Activated CD8-positive, alpha-beta memory T cell treated with anti-CD3 and anti-CD28 coated beads for 48 hours (primary cell): ENCODE measurements around the gene OOSP4B.
"Not testable (repeated sequence)": the region's sequence is repeated elsewhere in the genome, so short reads cannot be mapped to it uniquely, and the experiment has no call there.

ENCODE experiments used
- DNase-seq, 3 experiments: peaks; one replicate each; pipeline ENCODE4 v3.0.0-alpha.2; 2020; ENCODE audit warnings: low read depth in 2 of 3, low spot score in 2 of 3

The OOSP4B gene

DNA sequence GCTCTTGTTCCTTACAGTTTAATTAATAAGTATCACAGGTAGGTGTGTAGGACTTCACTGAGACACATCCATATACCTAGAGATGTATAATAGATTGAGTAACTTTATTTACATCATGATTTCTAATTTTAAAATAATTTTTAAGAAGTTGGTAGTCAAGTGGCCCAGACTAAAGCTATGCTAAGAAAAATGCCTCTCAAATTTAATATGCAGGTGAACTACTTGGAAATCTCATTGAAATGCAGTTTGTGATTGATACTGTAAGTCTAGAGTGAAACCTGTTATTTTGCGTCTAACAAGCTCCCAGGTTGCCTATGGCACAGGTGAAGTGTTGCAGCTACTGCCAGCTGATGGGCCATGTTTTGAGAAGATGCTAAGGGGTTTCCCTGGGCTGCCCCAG is at the start of gene OOSP4B:
Gene OOSP4B (plus strand): TSS at position 301 of the 400 bp plus-strand sequence.
- no peak for DNase-seq

- DNase-seq: no peak
Measured at GRCh38 chr11:59967677-59968394, 49.1 kb upstream of the OOSP4B start.

GRCh38 chr11:59968395-59968783 is 48.6 kb upstream of the OOSP4B start:
- DNase-seq: no peak

DNA sequence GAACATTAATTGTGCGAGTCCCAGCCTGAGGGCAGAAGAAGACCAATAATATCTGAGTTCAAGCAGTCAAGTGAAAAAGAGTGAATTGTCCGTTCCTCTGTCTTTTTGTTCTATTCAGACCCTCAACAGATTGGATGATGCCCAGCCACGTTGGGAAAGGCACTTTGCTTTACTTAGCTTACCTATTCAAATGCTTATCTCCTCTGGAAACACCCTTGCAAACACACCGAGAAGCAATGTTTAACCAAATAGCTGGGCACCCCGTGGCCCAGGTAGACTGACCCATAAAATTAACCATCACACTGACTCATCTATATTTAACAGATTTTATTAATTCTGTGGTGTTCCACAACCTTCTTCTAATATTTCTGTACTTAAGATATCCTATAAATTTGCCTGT is 43.9 kb upstream of the OOSP4B start:
- no peak for DNase-seq

DNA sequence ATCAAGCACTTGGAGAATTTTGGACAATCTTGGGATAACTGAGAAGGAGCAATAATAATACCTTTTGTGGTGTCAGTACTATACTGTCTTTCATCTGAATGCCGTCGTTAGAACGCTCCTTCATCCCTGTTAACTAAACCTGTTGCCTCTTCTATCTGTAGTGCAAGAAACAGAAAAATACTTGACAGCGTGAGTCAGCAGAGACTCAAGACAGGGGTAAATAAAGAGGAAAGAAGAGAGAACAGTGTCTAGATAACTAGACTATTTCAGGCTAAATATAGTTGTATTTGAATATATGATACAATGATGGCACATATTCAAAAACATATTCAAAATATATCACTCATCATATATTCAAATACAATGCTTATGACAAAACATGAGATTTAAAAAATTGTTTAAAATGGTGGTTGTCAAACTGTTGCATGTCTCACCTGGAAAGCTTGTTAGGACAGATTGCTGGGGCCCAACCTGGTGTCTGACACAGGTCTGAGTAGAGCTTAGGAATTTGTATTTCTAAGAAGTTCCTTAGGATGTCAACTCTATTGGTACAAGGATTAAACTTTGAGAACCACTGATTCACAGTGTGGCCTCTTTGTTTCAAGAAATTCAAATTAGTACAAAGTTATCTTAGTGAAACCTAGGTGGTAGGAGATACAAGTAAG is 35.7 kb upstream of the OOSP4B start:
- no peak for DNase-seq

- not testable (repeated sequence) for DNase-seq
Measured at GRCh38 chr11:59982037-59982436, 34.9 kb upstream of the OOSP4B start.

DNA sequence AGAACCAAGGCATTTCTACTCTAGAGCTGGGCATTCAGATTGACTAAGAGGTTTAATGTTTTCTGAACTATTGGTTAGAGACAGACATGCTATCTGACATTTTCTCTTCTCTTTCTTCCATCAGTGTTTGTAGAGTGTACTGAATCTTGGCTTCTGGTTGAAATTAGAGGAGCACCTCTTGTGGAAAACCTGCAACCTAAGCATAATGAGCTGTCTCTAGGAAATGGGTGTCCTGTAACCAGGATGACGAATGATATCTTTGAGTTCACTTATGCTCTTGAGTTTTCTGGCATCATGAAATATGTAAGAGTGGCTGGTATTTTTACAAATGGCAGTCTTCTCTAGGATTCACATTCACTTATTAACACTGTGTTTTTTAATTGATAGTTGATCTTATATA is 33.8 kb upstream of the OOSP4B start:
- DNase-seq: no peak

DNA sequence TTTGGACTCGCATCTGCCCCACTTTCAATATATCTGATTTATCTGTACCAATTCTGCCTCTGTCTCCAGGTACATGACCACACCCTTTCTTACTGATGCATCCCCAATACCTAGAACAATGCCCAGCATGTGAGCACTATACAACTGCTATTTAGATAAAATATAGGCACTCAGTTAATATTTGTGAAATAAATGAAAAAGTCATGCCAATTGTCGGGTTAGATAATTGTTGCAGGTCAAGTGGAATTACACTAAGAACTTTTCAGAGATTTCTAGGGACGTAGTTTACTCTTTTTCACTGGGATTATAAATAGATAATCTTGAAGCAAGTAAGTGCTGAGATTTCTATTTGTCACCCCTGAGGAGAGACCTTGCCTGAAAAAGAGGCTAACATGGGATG is 32.6 kb upstream of the OOSP4B start:
- DNase-seq: no peak

- no peak for DNase-seq
Measured at GRCh38 chr11:59990421-59990820, 26.6 kb upstream of the OOSP4B start.

GRCh38 chr11:59992425-59992824 is 24.6 kb upstream of the OOSP4B start:
- no peak for DNase-seq

GRCh38 chr11:59997800-59998199 is 19.2 kb upstream of the OOSP4B start:
- DNase-seq: no peak

- no peak for DNase-seq
Measured at GRCh38 chr11:59999691-60000090, 17.3 kb upstream of the OOSP4B start.

- no peak for DNase-seq
Measured at GRCh38 chr11:60003729-60004128, 13.3 kb upstream of the OOSP4B start.

DNA sequence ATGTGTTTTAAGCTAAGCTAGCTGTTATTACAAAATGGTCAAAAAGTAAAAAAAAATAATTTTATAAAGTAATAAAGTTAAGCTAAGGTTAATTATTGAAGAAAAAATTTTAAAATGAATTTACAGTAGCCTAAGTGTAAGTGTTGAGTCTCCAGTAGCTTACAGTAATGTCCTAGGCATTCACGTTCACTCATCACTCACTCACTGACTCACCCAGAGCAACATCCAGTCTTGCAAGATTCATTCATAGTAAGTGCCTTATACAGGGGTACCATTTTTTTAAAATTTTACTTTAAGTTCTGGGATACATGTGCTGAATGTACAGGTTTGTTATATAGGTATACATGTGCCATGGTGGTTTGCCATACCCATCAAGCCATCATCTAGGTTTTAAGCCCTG is 11.6 kb upstream of the OOSP4B start:
- DNase-seq: no peak

DNA sequence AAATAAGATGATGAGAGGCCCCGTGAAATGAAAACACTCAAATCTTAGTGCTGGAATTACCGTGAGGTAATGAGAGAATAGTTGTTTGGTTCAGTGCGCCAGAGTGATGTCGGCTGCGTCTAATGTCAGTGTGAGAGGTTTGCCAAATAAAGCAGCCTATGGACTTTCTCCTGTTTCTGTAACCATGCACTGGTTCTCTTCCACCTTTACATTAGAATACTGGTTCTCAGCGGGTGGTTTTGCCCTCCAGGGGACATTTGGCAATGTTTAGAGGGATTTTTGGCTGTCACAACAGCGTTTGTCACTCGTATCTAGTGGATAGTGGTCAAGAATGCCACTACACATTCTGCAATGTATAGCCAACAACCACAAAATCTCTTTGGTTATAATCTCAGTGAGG is 1.1 kb downstream of the OOSP4B start:
- DNase-seq: no peak

DNA sequence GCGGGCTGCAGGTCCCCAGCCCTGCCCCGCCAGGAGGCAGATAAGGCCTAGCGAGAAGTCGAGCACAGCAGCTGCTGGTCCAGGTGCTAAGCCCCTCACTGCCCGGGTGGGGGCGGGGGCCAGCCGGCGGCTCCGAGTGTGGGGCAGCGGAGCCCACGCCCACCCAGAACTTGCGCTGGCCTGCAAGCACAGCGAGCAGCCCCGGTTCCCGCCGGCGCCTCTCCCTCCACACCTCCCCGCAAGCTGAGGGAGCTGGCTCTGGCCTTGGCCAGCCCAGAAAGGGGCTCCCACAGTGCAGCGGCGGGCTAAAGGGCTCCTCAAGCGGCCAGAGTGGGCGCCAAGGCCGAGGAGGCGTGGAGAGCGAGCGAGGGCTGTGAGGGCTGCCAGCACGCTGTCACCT is 3.4 kb downstream of the OOSP4B start:
- DNase-seq: not testable (repeated sequence)

DNA sequence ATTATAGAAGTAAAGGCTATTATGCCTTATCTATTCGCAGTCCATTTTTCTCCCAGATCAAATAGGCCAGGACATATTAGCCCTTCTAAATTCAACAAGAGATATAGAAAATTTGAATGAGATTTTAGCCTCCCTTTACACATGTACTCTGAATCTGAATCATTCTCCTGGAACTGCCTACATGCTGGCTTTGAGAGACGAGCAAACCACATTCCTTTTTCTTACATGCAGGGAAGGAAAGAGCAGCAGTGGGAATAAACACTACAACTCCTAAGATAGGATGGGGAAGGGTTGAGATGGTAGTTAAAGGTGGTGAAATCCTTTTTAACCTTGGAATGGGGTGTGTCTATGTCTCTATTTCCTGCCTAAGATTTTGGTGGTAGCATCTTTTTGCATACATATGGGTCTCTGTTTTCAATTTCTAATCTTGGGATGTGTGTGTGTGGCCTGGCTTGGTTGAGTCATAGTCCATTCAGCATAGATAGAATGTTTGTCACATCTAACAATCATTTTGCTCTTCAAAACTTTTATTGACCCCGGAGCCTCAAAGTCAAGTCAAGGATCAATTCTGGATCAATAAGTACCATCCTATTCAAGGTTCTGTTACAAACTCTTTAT is 12.1 kb downstream of the OOSP4B start:
- no peak for DNase-seq

GRCh38 chr11:60040109-60040508 is 23.1 kb downstream of the OOSP4B start, which contains the start of gene OOSP2:
Gene OOSP2 (plus strand): TSS chr11:60040409. CDS start chr11:60040460, 51 bp downstream.
- DNase-seq: no peak

DNA sequence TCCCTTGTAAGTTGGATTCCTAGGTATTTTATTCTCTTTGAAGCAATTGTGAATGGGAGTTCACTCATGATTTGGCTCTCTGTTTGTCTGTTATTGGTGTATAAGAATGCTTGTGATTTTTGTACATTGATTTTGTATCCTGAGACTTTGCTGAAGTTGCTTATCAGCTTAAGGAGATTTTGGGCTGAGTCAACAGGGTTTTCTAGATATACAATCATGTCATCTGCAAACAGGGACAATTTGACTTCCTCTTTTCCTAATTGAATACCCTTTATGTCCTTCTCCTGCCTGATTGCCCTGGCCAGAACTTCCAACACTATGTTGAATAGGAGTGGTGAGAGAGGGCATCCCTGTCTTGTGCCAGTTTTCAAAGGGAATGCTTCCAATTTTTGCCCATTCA is 33.4 kb downstream of the OOSP4B start:
- not testable (repeated sequence) for DNase-seq

DNA sequence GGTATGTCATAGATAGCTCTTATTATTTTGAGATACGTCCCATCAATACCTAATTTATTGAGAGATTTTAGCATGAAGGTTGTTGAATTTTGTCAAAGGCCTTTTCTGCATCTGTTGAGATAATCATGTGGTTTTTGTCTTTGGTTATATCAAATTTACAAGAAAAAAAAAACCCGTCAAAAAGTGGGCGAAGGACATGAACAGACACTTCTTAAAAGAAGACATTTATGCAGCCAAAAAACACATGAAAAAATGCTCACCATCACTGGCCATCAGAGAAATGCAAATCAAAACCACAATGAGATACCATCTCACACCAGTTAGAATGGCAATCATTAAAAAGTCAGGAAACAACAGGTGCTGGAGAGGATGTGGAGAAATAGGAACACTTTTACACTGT is 33.9 kb downstream of the OOSP4B start:
- not testable (repeated sequence) for DNase-seq

- no peak for DNase-seq
Measured at GRCh38 chr11:60056349-60056969, 39.5 kb downstream of the OOSP4B start, which contains the start of gene MS4A3. Gene MS4A3 (plus strand): TSS chr11:60056665. CDS start chr11:60061161, 4,496 bp downstream.

- no peak for DNase-seq
Measured at GRCh38 chr11:60059052-60059451, 42.1 kb downstream of the OOSP4B start.
